HepG2 (cell line): ENCODE results near the gene COLGALT1.
A peak's percentile ranks its signal among the peaks of the same experiment; 100 is the strongest.

ENCODE experiments used
- BHLHE40 ChIP-seq: IDR thresholded peaks from 2 replicates; pipeline ENCODE4 v1.6.1; 2011; ENCODE audit warnings: low read length, improper control_type of control experiment
- EP300 ChIP-seq, 3 experiments: sonication (generic) in 1 of 3; formaldehyde crosslinking in 1 of 3; IDR thresholded peaks; 2 replicates each; pipeline versions ENCODE4 v1.5.1 to v1.6.1; 2011 to 2020; ENCODE audit warnings: low read depth in 2 of 3, low read length in 2 of 3, borderline replicate concordance in 1 of 3, improper control_type of control experiment in 1 of 3, mild to moderate bottlenecking in 1 of 3, missing genetic modification reagents in 1 of 3, moderate library complexity in 1 of 3
- GLI4 ChIP-seq: sonication (generic); formaldehyde crosslinking; IDR thresholded peaks from 2 replicates; pipeline ENCODE4 v1.5.1; 2020; ENCODE audit warnings: missing genetic modification reagents, mild to moderate bottlenecking, moderate library complexity, borderline replicate concordance
- HOXA3 ChIP-seq: sonication (generic); formaldehyde crosslinking; IDR thresholded peaks from 2 replicates; pipeline ENCODE4 v1.5.0; 2020; ENCODE audit warnings: missing genetic modification reagents
- KMT2A ChIP-seq: sonication (generic); formaldehyde crosslinking; IDR thresholded peaks from 2 replicates; pipeline ENCODE4 v1.4.0; 2020; ENCODE audit warnings: missing genetic modification reagents
- RFX5 ChIP-seq: IDR thresholded peaks from 2 replicates; pipeline ENCODE4 v1.6.1; 2011; ENCODE audit warnings: low read depth, low read length, improper control_type of control experiment

DNA sequence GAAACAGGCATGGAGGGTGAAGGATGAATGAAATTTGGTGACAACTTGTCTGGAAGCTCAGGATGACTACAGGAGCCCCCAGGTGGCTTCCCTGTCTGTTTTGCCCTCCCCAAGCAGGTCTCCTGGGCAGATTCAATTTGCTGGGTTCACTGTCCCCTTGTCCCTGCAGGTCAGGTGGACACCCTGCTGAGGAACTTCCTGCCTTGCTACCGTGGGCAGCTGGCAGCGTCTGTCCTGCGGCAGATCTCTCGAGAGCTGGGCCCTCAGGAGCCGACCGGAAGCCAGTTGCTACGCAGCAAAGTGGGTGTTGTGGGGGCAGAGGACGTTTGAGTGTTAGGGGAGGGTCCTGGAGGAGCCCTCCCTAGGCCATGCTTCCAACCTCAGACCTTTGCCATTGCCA, 24.9 kb upstream of the COLGALT1 start:
- peak; percentile 41; the same call in 1 of the 2 replicates for TF ChIP-seq HOXA3 (CRISPR knock-in tag)
- TF ChIP-seq KMT2A (CRISPR knock-in tag) = no peak
- no peak for TF ChIP-seq RFX5
- no peak for TF ChIP-seq BHLHE40
- TF ChIP-seq GLI4 = no peak
- TF ChIP-seq EP300 (IDR thresholded peaks at IDR 0.05; ENCODE audit: low read depth in 2 of 2, low read length in 2 of 2) = no peak
- no peak for TF ChIP-seq EP300 (CRISPR knock-in tag; IDR thresholded peaks at IDR 0.05; ENCODE audit: borderline replicate concordance)
